Chondrocyte (in vitro differentiated cells): ENCODE measurements around the gene CTPS1. TPM values are rescaled to one million over a fixed set of nuclear protein-coding genes. Genes with fewer than 3 reads are reported as not detected.

Experiments
- DNase-seq: peaks from one replicate; pipeline ENCODE4 v3.0.0; 2021; ENCODE audit warnings: mixed read lengths, low spot score
- H3K27ac Mint-ChIP-seq: one replicate; pipeline ENCODE4 v1.8.0; 2021; ENCODE audit warnings: mild to moderate bottlenecking, moderate library complexity, mixed read lengths; ENCODE audit not compliant: unreplicated experiment
- H3K27me3 Mint-ChIP-seq: 2 replicates; pipeline ENCODE4 v1.8.0; 2021; ENCODE audit warnings: low read depth, mixed read lengths
- H3K36me3 Mint-ChIP-seq: 2 replicates; pipeline ENCODE4 v1.8.0; 2021; ENCODE audit warnings: low read depth, mixed read lengths
- H3K4me1 Mint-ChIP-seq: 2 replicates; pipeline ENCODE4 v1.8.0; 2021; ENCODE audit warnings: low read depth, mild to moderate bottlenecking, mixed read lengths
- H3K4me3 Mint-ChIP-seq: one replicate; pipeline ENCODE4 v1.8.0; 2021; ENCODE audit warnings: mild to moderate bottlenecking, moderate library complexity, mixed read lengths; ENCODE audit not compliant: unreplicated experiment
- H3K9me3 Mint-ChIP-seq: 2 replicates; pipeline ENCODE4 v1.8.0; 2021; ENCODE audit warnings: low read depth, mixed read lengths
- CTCF ChIP-seq: fragments of 200-600 bp; sonication (generic); IDR thresholded peaks from 2 replicates; pipeline ENCODE4 v1.5.0; 2021; ENCODE audit warnings: antibody characterized with exemption, mild to moderate bottlenecking, moderate library complexity
- long read RNA-seq: library from polyadenylated mRNA; stranded (forward); transcript quantifications from one replicate; pipeline ENCODE4 v2.0.0, GENCODE V29; 2021
- total RNA-seq: library from RNA; stranded (reverse); gene quantifications from 3 replicates; pipeline ENCODE4 v1.2.1, GENCODE V29; 2021

Gene CTPS1
- total RNA-seq, result 40.2 to 84.5 TPM (median 79.4 TPM) in 3 replicates
- long read RNA-seq, full-length matches to known transcripts, result 157 of 181 reads
- long read RNA-seq, partial matches to known transcripts, result 14 of 181 reads
- long read RNA-seq, other reads (novel, unspliced or antisense), result 10 of 181 reads

- Mint-ChIP-seq H3K36me3 (peaks cover 9% of the 10 kb centered on the region), H3K27ac (peak within 1 kb of the TSS; percentile 93), H3K4me1 (peaks cover 70% of the 10 kb centered on the region), H3K9me3 (no peaks in the 10 kb centered on the region), H3K27me3 (no peaks in the 10 kb centered on the region), H3K4me3 (peak within 1 kb of the TSS; percentile 92)
- DNase-seq, result peak; percentile 99
- peak; percentile 67 for TF ChIP-seq CTCF
These were observed at the start of gene CTPS1 for GRCh38 chr1:40979241-40980067. Gene CTPS1, plus strand, starts transcription at chr1:40979696. Its CDS starts 3,595 bp downstream, at chr1:40983291.

- Mint-ChIP-seq H3K27ac (no peak overlapping the region), H3K27me3 (no peaks in the 10 kb centered on the region), H3K36me3 (no peaks in the 10 kb centered on the region), H3K4me1 (peaks cover 12% of the 10 kb centered on the region), H3K9me3 (no peaks in the 10 kb centered on the region), H3K4me3 (no peak overlapping the region)
- peak; percentile 35 for DNase-seq
- no peak for TF ChIP-seq CTCF
These were observed 49.1 kb upstream of the CTPS1 start for GRCh38 chr1:40930174-40930964.

- no peak overlapping the region for H3K4me3 Mint-ChIP-seq
- H3K4me1 Mint-ChIP-seq, result peaks cover 14% of the 10 kb centered on the region
- no peak for DNase-seq
- H3K36me3 Mint-ChIP-seq, result no peaks in the 10 kb centered on the region
- no peak overlapping the region for H3K27ac Mint-ChIP-seq
- TF ChIP-seq CTCF, result no peak
- H3K27me3 Mint-ChIP-seq, result no peaks in the 10 kb centered on the region
- H3K9me3 Mint-ChIP-seq, result no peaks in the 10 kb centered on the region
These were observed 47.9 kb upstream of the CTPS1 start for GRCh38 chr1:40931601-40932000.

- Mint-ChIP-seq H3K27me3 (no peaks in the 10 kb centered on the region), H3K4me3 (no peak overlapping the region), H3K27ac (peak overlapping the region; percentile 27), H3K9me3 (no peaks in the 10 kb centered on the region), H3K4me1 (peaks cover 18% of the 10 kb centered on the region), H3K36me3 (no peaks in the 10 kb centered on the region)
- no peak for TF ChIP-seq CTCF
- peak; percentile 46 for DNase-seq
These were observed 47.5 kb upstream of the CTPS1 start for GRCh38 chr1:40932006-40932405.

GRCh38 chr1:40936931-40937339, 42.6 kb upstream of the CTPS1 start:
- H3K27ac Mint-ChIP-seq, result peak overlapping the region; percentile 14

More at GRCh38 chr1:40936931-40937339, 42.6 kb upstream of the CTPS1 start:
- H3K4me1 Mint-ChIP-seq, result peaks cover 26% of the 10 kb centered on the region
- no peak for DNase-seq
- no peaks in the 10 kb centered on the region for H3K36me3 Mint-ChIP-seq
- H3K9me3 Mint-ChIP-seq, result no peaks in the 10 kb centered on the region
- H3K27me3 Mint-ChIP-seq, result no peaks in the 10 kb centered on the region
- TF ChIP-seq CTCF, result no peak
- H3K4me3 Mint-ChIP-seq, result no peak overlapping the region
